ENCODE data around the gene VRK3.

GRCh38 chr19:49952479-49952836 lies 72.7 kb downstream of the VRK3 start:
- no peak for TF ChIP-seq POLR2A (IDR thresholded peaks at IDR 0.05; ENCODE audit: low read depth, low read length)
- TF ChIP-seq, protein P1, sequence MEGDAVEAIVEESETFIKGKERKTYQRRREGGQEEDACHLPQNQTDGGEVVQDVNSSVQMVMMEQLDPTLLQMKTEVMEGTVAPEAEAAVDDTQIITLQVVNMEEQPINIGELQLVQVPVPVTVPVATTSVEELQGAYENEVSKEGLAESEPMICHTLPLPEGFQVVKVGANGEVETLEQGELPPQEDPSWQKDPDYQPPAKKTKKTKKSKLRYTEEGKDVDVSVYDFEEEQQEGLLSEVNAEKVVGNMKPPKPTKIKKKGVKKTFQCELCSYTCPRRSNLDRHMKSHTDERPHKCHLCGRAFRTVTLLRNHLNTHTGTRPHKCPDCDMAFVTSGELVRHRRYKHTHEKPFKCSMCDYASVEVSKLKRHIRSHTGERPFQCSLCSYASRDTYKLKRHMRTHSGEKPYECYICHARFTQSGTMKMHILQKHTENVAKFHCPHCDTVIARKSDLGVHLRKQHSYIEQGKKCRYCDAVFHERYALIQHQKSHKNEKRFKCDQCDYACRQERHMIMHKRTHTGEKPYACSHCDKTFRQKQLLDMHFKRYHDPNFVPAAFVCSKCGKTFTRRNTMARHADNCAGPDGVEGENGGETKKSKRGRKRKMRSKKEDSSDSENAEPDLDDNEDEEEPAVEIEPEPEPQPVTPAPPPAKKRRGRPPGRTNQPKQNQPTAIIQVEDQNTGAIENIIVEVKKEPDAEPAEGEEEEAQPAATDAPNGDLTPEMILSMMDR (conservative IDR thresholded peaks at IDR 0.05; ENCODE audit: low read depth, low read length): no peak
- no peak for TF ChIP-seq RFX5 (IDR thresholded peaks at IDR 0.05; ENCODE audit: low read depth, low read length)
- TF ChIP-seq MAFK (IDR thresholded peaks at IDR 0.05; ENCODE audit: low read depth, low read length): no peak
- no peak for TF ChIP-seq USF2 (IDR thresholded peaks at IDR 0.05; ENCODE audit: low read depth, low read length)
- no peak for TF ChIP-seq NFE2L2 (IDR thresholded peaks at IDR 0.05; ENCODE audit: low read depth, low read length)

Data from IMR-90 (cell line).